HepG2 (cell line): Measurements from ENCODE around the gene MICB. TPM values are rescaled to one million over a fixed set of nuclear protein-coding genes. Genes with fewer than 3 reads are reported as not detected.
A peak's percentile ranks its signal among the peaks of the same experiment; 100 is the strongest.

Experiments
- CREM ChIP-seq, 2 experiments: sonication (generic) in 1 of 2; formaldehyde crosslinking in 1 of 2; IDR thresholded peaks; 2 replicates each; pipeline versions ENCODE4 v1.4.0 to v1.6.1; 2016 to 2020; ENCODE audit warnings: antibody characterized with exemption in 1 of 2, mild to moderate bottlenecking in 1 of 2, missing genetic modification reagents in 1 of 2
- DRAP1 ChIP-seq: IDR thresholded peaks from 2 replicates; pipeline ENCODE4 v1.6.1; 2016; ENCODE audit warnings: missing genetic modification reagents, missing compliant biosample characterization
- ELK4 ChIP-seq: sonication (generic); formaldehyde crosslinking; IDR thresholded peaks from 2 replicates; pipeline ENCODE4 v1.9.0; 2021; ENCODE audit warnings: missing genetic modification reagents, borderline replicate concordance
- FOXP1 ChIP-seq, 2 experiments: fragments of 450-650 bp in 1 of 2; IDR thresholded peaks; 2 replicates each; pipeline ENCODE4 v1.6.1; 2017 to 2018; ENCODE audit warnings: antibody characterized with exemption in 1 of 2
- GTF2F1 ChIP-seq: fragments of 150-350 bp; IDR thresholded peaks from 2 replicates; pipeline ENCODE4 v1.6.1; 2014; ENCODE audit warnings: low read length
- JDP2 ChIP-seq: sonication (generic); formaldehyde crosslinking; IDR thresholded peaks from 2 replicates; pipeline ENCODE4 v1.8.1; 2022; ENCODE audit warnings: missing genetic modification reagents, borderline replicate concordance
- MTF1 ChIP-seq: sonication (generic); formaldehyde crosslinking; IDR thresholded peaks from 2 replicates; pipeline ENCODE4 v1.5.0; 2020; ENCODE audit warnings: missing genetic modification reagents
- NFE2L1 ChIP-seq: sonication (generic); formaldehyde crosslinking; IDR thresholded peaks from 2 replicates; pipeline ENCODE4 v1.4.0; 2020; ENCODE audit warnings: missing genetic modification reagents, mild to moderate bottlenecking, borderline replicate concordance
- PHF20 ChIP-seq: sonication (generic); formaldehyde crosslinking; IDR thresholded peaks from 2 replicates; pipeline ENCODE4 v1.5.0; 2020; ENCODE audit warnings: mild to moderate bottlenecking, missing genetic modification reagents
- PPARG ChIP-seq: conservative IDR thresholded peaks from 2 replicates; pipeline ENCODE4 v1.6.1; 2016; ENCODE audit warnings: missing biosample characterization, missing genetic modification reagents
- RFX3 ChIP-seq: IDR thresholded peaks from 2 replicates; pipeline ENCODE4 v1.6.1; 2016; ENCODE audit warnings: missing biosample characterization, missing genetic modification reagents
- SAFB2 ChIP-seq: sonication (generic); formaldehyde crosslinking; IDR thresholded peaks from 2 replicates; pipeline ENCODE4 v1.5.1; 2020; ENCODE audit warnings: missing genetic modification reagents, low read depth, mild to moderate bottlenecking, borderline replicate concordance
- SRSF4 ChIP-seq: fragments of 200-400 bp; formaldehyde crosslinking; IDR thresholded peaks from one replicate; pipeline ENCODE4 v1.6.1; 2018; ENCODE audit warnings: mild to moderate bottlenecking, low read depth, low read length, moderate library complexity; ENCODE audit not compliant: poor library complexity, severe bottlenecking
- SSRP1 ChIP-seq: IDR thresholded peaks from 2 replicates; pipeline ENCODE4 v1.6.1; 2016; ENCODE audit warnings: control low read depth
- TAF15 ChIP-seq: fragments of 200-400 bp; formaldehyde crosslinking; IDR thresholded peaks from one replicate; pipeline ENCODE4 v1.6.1; 2018; ENCODE audit warnings: mild to moderate bottlenecking, low read depth, low read length; ENCODE audit not compliant: poor library complexity, severe bottlenecking
- THRA ChIP-seq: sonication (generic); formaldehyde crosslinking; IDR thresholded peaks from 2 replicates; pipeline ENCODE4 v1.4.0; 2020; ENCODE audit warnings: missing genetic modification reagents, borderline replicate concordance
- XRCC5 ChIP-seq: fragments of 200-400 bp; formaldehyde crosslinking; optimal IDR thresholded peaks from 2 replicates; pipeline ENCODE3; 2017; ENCODE audit warnings: mild to moderate bottlenecking, low read length
- ZNF556 ChIP-seq: sonication (generic); formaldehyde crosslinking; IDR thresholded peaks from 2 replicates; pipeline ENCODE4 v1.4.0; 2020; ENCODE audit warnings: mild to moderate bottlenecking, missing genetic modification reagents, borderline replicate concordance
- ZNF572 ChIP-seq: sonication (generic); formaldehyde crosslinking; IDR thresholded peaks from 2 replicates; pipeline ENCODE4 v1.5.1; 2020; ENCODE audit warnings: mild to moderate bottlenecking, missing genetic modification reagents
- ZNF780A ChIP-seq: sonication (generic); formaldehyde crosslinking; IDR thresholded peaks from 2 replicates; pipeline ENCODE4 v1.8.0; 2022; ENCODE audit warnings: mild to moderate bottlenecking, missing genetic modification reagents, moderate library complexity
- polyA plus RNA-seq, 8 experiments: library from polyadenylated mRNA; depleted of rRNA in 3 of 8; stranded (reverse) in 7 of 8; unstranded in 1 of 8; fragments of >200 nt; fragmentation: Illumina TruSeq in 4 of 8; extraction: Trizol in 4 of 8; gene quantifications; 2 replicates each; pipeline versions ENCODE4 v1.2.1 to v1.2.3, GENCODE V29; 2011 to 2016; ENCODE audit warnings: low read depth in 4 of 8, missing spikeins in 1 of 8, mixed read lengths in 1 of 8; ENCODE audit not compliant: insufficient read depth in 1 of 8
- total RNA-seq, 5 experiments: library from RNA; depleted of rRNA; stranded (reverse); fragments of >200 nt; fragmentation: Illumina TruSeq; extraction: Trizol; gene quantifications; 2 replicates each; pipeline ENCODE4 v1.2.3, GENCODE V29; 2016; ENCODE audit warnings: low read depth in 1 of 5
- TF ChIP-seq, protein P1 (sequence below): sonication (generic); formaldehyde crosslinking; IDR thresholded peaks from 2 replicates; pipeline ENCODE4 v1.4.0; 2020; ENCODE audit warnings: missing genetic modification reagents, borderline replicate concordance

MICB gene
- total and polyA plus RNA-seq, 2 of the 13 experiments (the other 11 are each of a cell fraction or from before 2014, with no cell fraction given): 12.5 to 12.8 TPM

DNA sequence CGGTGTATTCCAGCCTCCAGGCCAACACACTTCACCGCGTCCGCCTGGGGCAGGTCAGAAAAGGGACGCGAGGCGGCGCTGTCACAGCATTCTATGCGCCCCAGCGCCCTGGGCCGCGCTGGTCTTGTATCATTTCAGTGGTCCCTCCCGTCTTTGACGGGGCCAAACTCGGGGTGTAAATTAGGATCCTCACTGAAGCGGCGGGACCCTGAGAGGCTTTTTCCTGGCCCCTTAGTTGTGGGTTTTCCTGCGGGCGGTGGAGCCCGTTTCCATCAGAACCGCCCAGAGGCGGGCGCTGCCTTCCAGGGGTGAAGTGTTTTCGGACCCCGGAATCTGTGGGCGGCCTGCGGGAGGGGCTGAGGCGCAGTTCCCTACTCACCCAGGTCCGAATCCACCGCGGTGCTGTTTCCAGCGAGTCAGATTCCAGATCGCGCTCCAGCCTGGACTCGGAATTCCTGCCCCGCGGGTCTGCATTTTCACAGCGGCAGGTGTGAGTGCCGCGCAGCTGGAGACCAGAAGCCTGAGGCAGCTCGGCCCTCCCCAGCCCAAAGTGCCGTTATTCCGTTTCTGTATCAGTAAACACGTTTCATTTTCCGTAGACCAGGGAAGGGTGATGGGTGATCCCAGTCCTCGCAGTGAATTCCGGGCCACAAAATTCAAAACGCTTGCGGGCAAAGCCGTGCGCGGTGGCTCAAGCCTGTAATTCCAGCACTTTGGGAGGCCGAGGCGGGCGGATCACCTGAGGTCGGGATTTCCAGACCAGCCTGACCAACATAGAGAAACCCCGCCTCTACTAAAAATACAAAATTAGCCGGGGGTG is 3.9 kb upstream of the MICB start (continued):
- TF ChIP-seq RFX3 (CRISPR knock-in tag) (no peak), PHF20 (CRISPR knock-in tag) (peak; percentile 42; the same call in 1 of the 2 replicates), ZNF556 (CRISPR knock-in tag) (peak; percentile 35; the same call in 1 of the 2 replicates), SSRP1 (no peak), TAF15 (no peak), ZNF780A (no peak), GTF2F1 (no peak), SRSF4 (no peak), FOXP1 (IDR thresholded peaks at IDR 0.05) (no peak), FOXP1 (CRISPR knock-in tag; IDR thresholded peaks at IDR 0.05) (no peak), ELK4 (CRISPR knock-in tag) (no peak), THRA (CRISPR knock-in tag) (peak; percentile 57; the same call in 1 of the 2 replicates), DRAP1 (CRISPR knock-in tag) (0 out of 2 replicates have a peak, but pooled peaks have one; percentile 22), CREM (IDR thresholded peaks at IDR 0.05) (no peak), CREM (CRISPR knock-in tag; IDR thresholded peaks at IDR 0.05) (no peak), NFE2L1 (CRISPR knock-in tag) (no peak), XRCC5 (peak; percentile 86), ZNF572 (CRISPR knock-in tag) (no peak), PPARG (CRISPR knock-in tag) (no peak), JDP2 (no peak), MTF1 (CRISPR knock-in tag) (no peak), SAFB2 (CRISPR knock-in tag) (no peak)
- TF ChIP-seq, protein P1, sequence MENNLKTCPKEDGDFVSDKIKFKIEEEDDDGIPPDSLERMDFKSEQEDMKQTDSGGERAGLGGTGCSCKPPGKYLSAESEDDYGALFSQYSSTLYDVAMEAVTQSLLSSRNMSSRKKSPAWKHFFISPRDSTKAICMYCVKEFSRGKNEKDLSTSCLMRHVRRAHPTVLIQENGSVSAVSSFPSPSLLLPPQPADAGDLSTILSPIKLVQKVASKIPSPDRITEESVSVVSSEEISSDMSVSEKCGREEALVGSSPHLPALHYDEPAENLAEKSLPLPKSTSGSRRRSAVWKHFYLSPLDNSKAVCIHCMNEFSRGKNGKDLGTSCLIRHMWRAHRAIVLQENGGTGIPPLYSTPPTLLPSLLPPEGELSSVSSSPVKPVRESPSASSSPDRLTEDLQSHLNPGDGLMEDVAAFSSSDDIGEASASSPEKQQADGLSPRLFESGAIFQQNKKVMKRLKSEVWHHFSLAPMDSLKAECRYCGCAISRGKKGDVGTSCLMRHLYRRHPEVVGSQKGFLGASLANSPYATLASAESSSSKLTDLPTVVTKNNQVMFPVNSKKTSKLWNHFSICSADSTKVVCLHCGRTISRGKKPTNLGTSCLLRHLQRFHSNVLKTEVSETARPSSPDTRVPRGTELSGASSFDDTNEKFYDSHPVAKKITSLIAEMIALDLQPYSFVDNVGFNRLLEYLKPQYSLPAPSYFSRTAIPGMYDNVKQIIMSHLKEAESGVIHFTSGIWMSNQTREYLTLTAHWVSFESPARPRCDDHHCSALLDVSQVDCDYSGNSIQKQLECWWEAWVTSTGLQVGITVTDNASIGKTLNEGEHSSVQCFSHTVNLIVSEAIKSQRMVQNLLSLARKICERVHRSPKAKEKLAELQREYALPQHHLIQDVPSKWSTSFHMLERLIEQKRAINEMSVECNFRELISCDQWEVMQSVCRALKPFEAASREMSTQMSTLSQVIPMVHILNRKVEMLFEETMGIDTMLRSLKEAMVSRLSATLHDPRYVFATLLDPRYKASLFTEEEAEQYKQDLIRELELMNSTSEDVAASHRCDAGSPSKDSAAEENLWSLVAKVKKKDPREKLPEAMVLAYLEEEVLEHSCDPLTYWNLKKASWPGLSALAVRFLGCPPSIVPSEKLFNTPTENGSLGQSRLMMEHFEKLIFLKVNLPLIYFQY (CRISPR knock-in tag): no peak
